Mucosa of stomach (tissue), 1 donor: ENCODE data around the gene CNTD1.

Experiments used
- H3K27me3 ChIP-seq: one replicate; pipeline ENCODE4 v1.7.0; 2013; ENCODE audit warnings: mild to moderate bottlenecking, low read length; ENCODE audit not compliant: control insufficient read depth, insufficient read depth
- H3K36me3 ChIP-seq: one replicate; pipeline ENCODE4 v1.7.0; 2013; ENCODE audit warnings: low read length; ENCODE audit not compliant: control insufficient read depth, insufficient read depth
- H3K4me1 ChIP-seq: one replicate; pipeline ENCODE4 v1.7.0; 2013; ENCODE audit warnings: mild to moderate bottlenecking, low read length; ENCODE audit not compliant: control insufficient read depth, insufficient read depth
- H3K4me3 ChIP-seq: one replicate; pipeline ENCODE4 v1.7.0; 2013; ENCODE audit warnings: low read length
- H3K9ac ChIP-seq: one replicate; pipeline ENCODE4 v1.7.0; 2013; ENCODE audit warnings: mild to moderate bottlenecking, low read length, moderate library complexity
- H3K9me3 ChIP-seq: one replicate; pipeline ENCODE4 v1.7.0; 2013; ENCODE audit warnings: mild to moderate bottlenecking, low read length, moderate library complexity; ENCODE audit not compliant: control insufficient read depth
- donor health status: Pancreatic carcinoma.

CNTD1 gene

GRCh38 chr17:42821176-42821575 lies 22.5 kb downstream of the CNTD1 start:
- Histone ChIP-seq H3K4me1 (peaks cover 10% of the 10 kb centered on the region), H3K27me3 (no peaks in the 10 kb centered on the region), H3K9me3 (no peaks in the 10 kb centered on the region), H3K4me3 (no peak overlapping the region), H3K36me3 (peaks cover 15% of the 10 kb centered on the region), H3K9ac (no peak overlapping the region)

DNA sequence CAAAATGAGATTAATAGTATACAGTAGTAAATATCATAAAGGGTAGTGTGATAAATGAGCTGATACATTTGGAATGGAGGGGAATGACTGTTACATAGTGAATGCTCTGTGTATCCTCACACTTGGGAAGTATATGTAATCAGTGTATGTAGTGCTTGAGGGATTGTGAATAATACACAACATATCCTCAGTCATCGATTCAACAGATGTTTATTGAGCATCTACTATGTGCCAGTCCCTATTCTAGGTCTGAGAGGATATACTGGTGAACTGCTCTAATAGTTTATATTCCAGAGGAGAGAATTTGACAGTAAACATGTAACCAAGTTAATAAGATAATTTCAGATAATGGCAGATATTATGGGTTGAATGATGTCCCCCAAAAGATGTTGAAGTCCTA lies 28.8 kb downstream of the CNTD1 start:
- H3K9me3 ChIP-seq = no peaks in the 10 kb centered on the region
- no peaks in the 10 kb centered on the region for H3K27me3 ChIP-seq
- H3K36me3 ChIP-seq = no peaks in the 10 kb centered on the region
- no peak overlapping the region for H3K9ac ChIP-seq
- H3K4me1 ChIP-seq = peaks cover 10% of the 10 kb centered on the region
- H3K4me3 ChIP-seq = no peak overlapping the region

DNA sequence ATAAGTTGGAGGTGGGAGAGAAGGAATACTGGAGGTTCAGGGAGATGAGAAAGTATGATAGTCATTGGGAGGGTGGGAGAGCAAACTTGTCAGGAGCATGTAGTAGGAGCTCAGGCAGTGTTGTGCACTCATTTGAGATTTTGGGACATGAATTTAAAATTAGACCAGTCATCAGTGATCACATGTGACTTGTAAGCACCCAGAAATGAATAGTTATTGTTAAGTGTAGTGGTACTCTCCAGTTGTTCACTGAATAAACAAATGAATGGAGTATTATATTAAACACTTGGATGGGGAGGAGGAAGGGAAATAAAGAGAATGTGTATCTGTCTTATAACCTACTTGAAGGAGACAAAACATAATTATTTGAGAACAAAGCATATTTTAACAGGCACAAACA lies 32.3 kb downstream of the CNTD1 start:
- no peaks in the 10 kb centered on the region for H3K27me3 ChIP-seq
- peaks cover 10% of the 10 kb centered on the region for H3K4me1 ChIP-seq
- H3K36me3 ChIP-seq = no peaks in the 10 kb centered on the region
- no peaks in the 10 kb centered on the region for H3K9me3 ChIP-seq
- H3K9ac ChIP-seq = no peak overlapping the region
- H3K4me3 ChIP-seq = no peak overlapping the region

DNA sequence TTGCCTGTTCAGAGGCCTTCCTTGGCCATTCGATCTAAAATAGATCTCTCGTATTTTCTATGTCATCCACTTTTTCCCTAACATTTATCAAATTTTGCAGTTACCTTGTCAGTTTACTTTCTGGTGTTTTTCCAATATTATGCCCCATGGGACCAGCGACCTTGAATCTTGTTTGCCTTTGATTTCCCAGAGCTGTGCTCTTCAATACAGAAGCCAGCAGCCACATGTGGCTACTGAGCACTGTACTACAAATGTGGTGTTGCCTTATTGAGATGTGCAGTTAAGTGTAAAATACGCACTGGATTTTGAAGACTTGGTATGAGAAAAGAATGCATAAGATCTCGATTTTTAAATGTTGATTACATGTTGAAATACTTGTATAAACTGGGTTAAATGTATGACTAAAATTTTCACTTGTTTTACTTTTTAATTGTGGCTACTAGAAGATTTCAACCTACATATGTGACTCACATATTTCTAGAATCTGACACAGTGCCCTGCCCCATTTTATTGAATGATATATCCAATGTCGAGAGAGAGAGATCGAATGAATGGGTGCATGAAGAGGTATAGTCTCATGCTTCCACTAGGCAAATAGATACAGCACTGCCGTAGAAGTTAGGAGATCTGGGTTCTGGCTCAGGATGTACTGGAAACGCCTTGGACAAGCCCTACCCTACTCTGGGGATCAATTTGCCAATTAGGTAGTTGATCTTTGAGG lies 33.7 kb downstream of the CNTD1 start:
- Histone ChIP-seq H3K4me1 (peaks cover 10% of the 10 kb centered on the region), H3K4me3 (peak overlapping the region; percentile 92), H3K27me3 (no peaks in the 10 kb centered on the region), H3K9me3 (no peaks in the 10 kb centered on the region), H3K9ac (peak overlapping the region; percentile 92), H3K36me3 (no peaks in the 10 kb centered on the region)

DNA sequence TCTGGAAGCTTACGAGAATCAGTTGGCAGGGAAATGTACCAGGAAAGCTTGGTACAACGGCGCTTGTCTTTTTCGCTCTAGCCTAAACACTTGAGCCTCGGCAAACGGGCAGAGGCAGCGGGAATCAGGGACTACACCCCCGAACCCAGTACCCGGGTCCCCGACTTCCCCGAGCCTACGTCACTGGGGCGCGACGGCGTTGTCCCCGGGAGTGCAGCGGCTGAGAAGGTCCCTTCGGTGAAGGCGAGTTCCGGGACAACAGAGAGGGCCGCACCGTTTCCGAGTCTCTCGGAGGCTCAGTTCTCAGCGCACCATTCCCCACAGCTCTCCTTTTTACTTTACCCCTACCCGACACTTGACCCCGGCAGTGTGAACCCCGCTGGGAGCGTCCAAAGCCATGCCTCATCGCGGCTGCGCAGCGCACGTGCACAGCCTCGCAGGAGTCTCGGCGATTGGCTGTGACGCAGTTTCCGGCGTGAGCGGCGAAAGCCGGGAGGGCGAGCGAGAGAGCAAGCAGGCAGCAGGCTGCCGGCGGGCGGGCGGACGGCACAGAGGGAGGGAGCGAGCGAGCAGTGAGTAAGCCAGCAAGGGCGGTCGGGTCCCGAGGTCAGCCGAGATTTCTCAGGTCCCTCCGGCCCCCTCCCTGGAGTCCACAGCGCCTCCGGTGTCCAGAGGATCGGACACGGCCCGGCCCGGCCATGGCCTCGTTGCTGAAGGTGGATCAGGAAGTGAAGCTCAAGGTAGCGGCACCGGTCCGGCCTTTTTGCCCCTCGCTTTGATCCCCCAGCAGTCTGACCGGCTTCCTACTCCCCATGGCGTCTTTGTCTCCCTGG lies 34.5 kb downstream of the CNTD1 start, which contains the start of gene PSME3:
Gene PSME3 (plus strand): TSS at position 464 of the 833 bp plus-strand sequence. CDS start 235 bp downstream, at position 699.
- no peaks in the 10 kb centered on the region for H3K36me3 ChIP-seq
- H3K9ac ChIP-seq = peak within 1 kb of the TSS; percentile 92
- peak within 1 kb of the TSS; percentile 92 for H3K4me3 ChIP-seq
- peaks cover 10% of the 10 kb centered on the region for H3K4me1 ChIP-seq
- H3K27me3 ChIP-seq = no peaks in the 10 kb centered on the region
- no peaks in the 10 kb centered on the region for H3K9me3 ChIP-seq

- peaks cover 10% of the 10 kb centered on the region for H3K4me1 ChIP-seq
- H3K36me3 ChIP-seq = peaks cover 1% of the 10 kb centered on the region
- peak overlapping the region; percentile 92 for H3K4me3 ChIP-seq
- no peaks in the 10 kb centered on the region for H3K27me3 ChIP-seq
- H3K9me3 ChIP-seq = no peaks in the 10 kb centered on the region
- peak overlapping the region; percentile 92 for H3K9ac ChIP-seq
These were observed 35.2 kb downstream of the CNTD1 start for GRCh38 chr17:42833767-42834422.

DNA sequence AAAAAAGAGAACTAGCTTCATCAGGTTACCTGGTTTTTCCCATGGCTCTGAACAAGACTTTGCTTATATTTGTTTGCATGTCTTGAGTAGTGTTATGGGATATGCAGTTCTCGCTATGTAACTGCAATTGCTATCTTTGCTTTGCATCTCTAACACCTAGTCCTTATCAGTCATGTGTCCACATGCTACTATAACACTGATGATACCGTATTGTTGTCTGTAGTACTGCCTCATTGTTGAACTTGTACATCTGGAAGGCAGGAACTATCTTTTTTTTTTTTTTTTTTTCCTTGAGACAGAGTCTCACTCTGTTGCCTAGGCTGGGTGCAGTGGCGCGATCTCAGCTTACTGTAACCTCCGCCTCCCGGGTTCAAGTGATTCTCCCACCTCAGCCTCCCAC lies 37.1 kb downstream of the CNTD1 start:
- H3K36me3 ChIP-seq = peaks cover 5% of the 10 kb centered on the region
- no peaks in the 10 kb centered on the region for H3K9me3 ChIP-seq
- no peak overlapping the region for H3K4me3 ChIP-seq
- H3K4me1 ChIP-seq = peaks cover 10% of the 10 kb centered on the region
- no peaks in the 10 kb centered on the region for H3K27me3 ChIP-seq
- no peak overlapping the region for H3K9ac ChIP-seq

- H3K4me3 ChIP-seq = no peak overlapping the region
- no peaks in the 10 kb centered on the region for H3K4me1 ChIP-seq
- peaks cover 12% of the 10 kb centered on the region for H3K36me3 ChIP-seq
- no peak overlapping the region for H3K9ac ChIP-seq
- no peaks in the 10 kb centered on the region for H3K27me3 ChIP-seq
- H3K9me3 ChIP-seq = no peaks in the 10 kb centered on the region
These were observed 43.5 kb downstream of the CNTD1 start for GRCh38 chr17:42841975-42842685.

GRCh38 chr17:42843358-42843934 lies 44.8 kb downstream of the CNTD1 start:
- H3K9ac ChIP-seq = no peak overlapping the region
- H3K4me3 ChIP-seq = no peak overlapping the region
- H3K9me3 ChIP-seq = no peaks in the 10 kb centered on the region
- peaks cover 12% of the 10 kb centered on the region for H3K36me3 ChIP-seq
- H3K27me3 ChIP-seq = no peaks in the 10 kb centered on the region
- no peaks in the 10 kb centered on the region for H3K4me1 ChIP-seq

GRCh38 chr17:42844271-42844670 lies 45.6 kb downstream of the CNTD1 start, which contains the start of gene AOC2:
TSS of gene AOC2 (plus strand) at chr17:42844580. CDS start at chr17:42844627, 47 bp downstream.
- H3K4me1 ChIP-seq = no peaks in the 10 kb centered on the region
- H3K9ac ChIP-seq = no peak within 1 kb of the TSS
- H3K9me3 ChIP-seq = no peaks in the 10 kb centered on the region
- H3K4me3 ChIP-seq = no peak within 1 kb of the TSS
- peaks cover 3% of the 10 kb centered on the region for H3K27me3 ChIP-seq
- H3K36me3 ChIP-seq = peaks cover 7% of the 10 kb centered on the region

- Histone ChIP-seq H3K9me3 (no peaks in the 10 kb centered on the region), H3K4me3 (no peak overlapping the region), H3K9ac (no peak overlapping the region), H3K36me3 (peaks cover 7% of the 10 kb centered on the region), H3K27me3 (peaks cover 9% of the 10 kb centered on the region), H3K4me1 (peaks cover 6% of the 10 kb centered on the region)
These were observed 46.3 kb downstream of the CNTD1 start for GRCh38 chr17:42844761-42845555.
